ENCODE measurements around the gene SNX10.

DNA sequence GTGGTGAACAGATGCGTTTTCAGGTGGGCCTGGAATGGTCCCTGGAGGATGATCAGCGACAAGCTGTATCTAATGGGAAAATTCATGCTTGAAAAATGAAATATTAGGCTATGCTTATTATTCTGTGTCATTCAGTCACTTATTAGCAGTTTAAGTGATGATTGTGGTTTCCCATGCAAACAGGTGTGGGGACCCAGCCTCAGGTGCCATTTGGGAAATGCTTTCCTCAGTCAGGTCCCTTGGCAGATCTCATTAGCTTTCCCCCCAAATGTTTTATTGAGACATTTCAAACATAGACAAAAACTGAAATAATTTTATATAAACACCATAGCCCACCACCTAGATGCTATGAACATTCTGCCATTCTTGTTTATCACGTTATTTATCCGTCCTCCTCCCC lies 411 bp upstream of the SNX10 start:
- TF ChIP-seq GATA3 (IDR thresholded peaks at IDR 0.05; ENCODE audit: low read depth, low read length): no peak
- 0 out of 2 replicates have a peak, but pooled peaks have one; percentile 4 for TF ChIP-seq GATA2 (IDR thresholded peaks at IDR 0.05; ENCODE audit: low read depth, low read length)

Measured in SH-SY5Y (cell line).